Measurements from ENCODE around the gene SLC27A2.

DNA sequence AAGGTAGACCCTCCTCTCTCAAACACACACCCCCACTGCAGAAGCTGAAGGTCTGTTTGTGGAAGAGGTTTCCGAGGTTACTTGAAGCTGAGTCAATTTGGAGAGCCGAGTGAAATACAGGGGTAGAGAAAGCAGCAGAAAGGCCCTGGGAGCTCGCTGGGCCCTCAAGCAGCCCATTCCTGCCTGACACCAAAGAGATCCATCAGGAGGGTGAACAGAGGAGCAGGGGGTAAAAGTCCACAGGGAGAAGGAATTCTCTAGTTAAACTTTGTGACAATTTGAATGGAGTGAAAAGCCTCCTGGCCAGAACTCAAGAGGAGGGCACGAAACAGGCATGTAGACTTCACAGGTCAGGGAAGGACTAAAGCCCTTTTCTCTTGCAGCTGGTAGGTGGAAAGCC, 13.6 kb upstream of the SLC27A2 start:
- TF ChIP-seq, protein P1, sequence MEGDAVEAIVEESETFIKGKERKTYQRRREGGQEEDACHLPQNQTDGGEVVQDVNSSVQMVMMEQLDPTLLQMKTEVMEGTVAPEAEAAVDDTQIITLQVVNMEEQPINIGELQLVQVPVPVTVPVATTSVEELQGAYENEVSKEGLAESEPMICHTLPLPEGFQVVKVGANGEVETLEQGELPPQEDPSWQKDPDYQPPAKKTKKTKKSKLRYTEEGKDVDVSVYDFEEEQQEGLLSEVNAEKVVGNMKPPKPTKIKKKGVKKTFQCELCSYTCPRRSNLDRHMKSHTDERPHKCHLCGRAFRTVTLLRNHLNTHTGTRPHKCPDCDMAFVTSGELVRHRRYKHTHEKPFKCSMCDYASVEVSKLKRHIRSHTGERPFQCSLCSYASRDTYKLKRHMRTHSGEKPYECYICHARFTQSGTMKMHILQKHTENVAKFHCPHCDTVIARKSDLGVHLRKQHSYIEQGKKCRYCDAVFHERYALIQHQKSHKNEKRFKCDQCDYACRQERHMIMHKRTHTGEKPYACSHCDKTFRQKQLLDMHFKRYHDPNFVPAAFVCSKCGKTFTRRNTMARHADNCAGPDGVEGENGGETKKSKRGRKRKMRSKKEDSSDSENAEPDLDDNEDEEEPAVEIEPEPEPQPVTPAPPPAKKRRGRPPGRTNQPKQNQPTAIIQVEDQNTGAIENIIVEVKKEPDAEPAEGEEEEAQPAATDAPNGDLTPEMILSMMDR (IDR thresholded peaks at IDR 0.05 in 2 of 3, conservative IDR thresholded peaks at IDR 0.05 in 1 of 3; ENCODE audit: control insufficient read depth in 2 of 3, extremely low read depth in 1 of 3, insufficient read depth in 1 of 3, low read depth in 3 of 3, low read length in 3 of 3), result no peak
- TF ChIP-seq MXI1 (IDR thresholded peaks at IDR 0.05; ENCODE audit: low read depth, low read length) (no peak), NR2C2 (IDR thresholded peaks at IDR 0.05; ENCODE audit: borderline replicate concordance, control insufficient read depth, insufficient read length, low read depth) (no peak), POLR2AphosphoS2 (IDR thresholded peaks at IDR 0.05; ENCODE audit: low read depth, low read length) (no peak), E4F1 (IDR thresholded peaks at IDR 0.05; ENCODE audit: borderline replicate concordance, partially characterized antibody) (no peak), EZH2 (IDR thresholded peaks at IDR 0.05; ENCODE audit: borderline replicate concordance, control insufficient read depth, low read depth, low read length) (no peak), ZSCAN29 (IDR thresholded peaks at IDR 0.05) (no peak)

Measured in GM12878 (cell line).